A673 (cell line): ENCODE results near the gene GABRG3. TPM values are rescaled to one million over a fixed set of nuclear protein-coding genes. Genes with fewer than 3 reads are reported as not detected.

ENCODE experiments used
- BruUV-seq: library from RNA; stranded (reverse); fragments of 400-500 nt; replicated peaks from 2 replicates; lab custom pipeline; 2021; lab: Mats Ljungman, UMichigan
- CTCF ChIA-PET: fragments of 300-600 bp; sonication (Branson Sonifier 250); formaldehyde crosslinking; loops from one replicate; lab custom pipeline; 2022; ENCODE audit warnings: antibody characterized with exemption; lab: Charles Lee
- POLR2A ChIA-PET: fragments of 300-600 bp; sonication (Branson Sonifier 250); formaldehyde crosslinking; loops from one replicate; lab custom pipeline; 2022; ENCODE audit warnings: antibody characterized with exemption; ENCODE audit not compliant: low non-redundant PET; lab: Charles Lee
- DNase-seq: peaks from one replicate; pipeline ENCODE4 v3.0.0-alpha.2; 2015; ENCODE audit warnings: low spot score
- H3K27ac ChIP-seq: fragments of 200-600 bp; sonication (generic); 2 replicates; pipeline ENCODE4 v1.5.1; 2016; ENCODE audit warnings: mixed run types, low read depth, mild to moderate bottlenecking, mixed read lengths, antibody characterized with exemption, low read length; ENCODE audit not compliant: poor library complexity, severe bottlenecking
- H3K27me3 ChIP-seq: fragments of 200-600 bp; sonication (generic); replicated peaks from 2 replicates; pipeline ENCODE4 v1.6.1; 2017; ENCODE audit warnings: mixed run types, low read depth, mild to moderate bottlenecking, mixed read lengths, antibody characterized with exemption, low read length; ENCODE audit not compliant: insufficient read depth, poor library complexity
- H3K36me3 ChIP-seq: fragments of 200-600 bp; sonication (generic); 2 replicates; pipeline ENCODE4 v1.6.1; 2016; ENCODE audit warnings: mixed run types, mild to moderate bottlenecking, mixed read lengths, antibody characterized with exemption, low read length; ENCODE audit not compliant: insufficient read depth, poor library complexity, severe bottlenecking
- H3K4me1 ChIP-seq: fragments of 200-600 bp; sonication (generic); 2 replicates; pipeline ENCODE4 v1.6.1; 2017; ENCODE audit warnings: mixed run types, mild to moderate bottlenecking, mixed read lengths, antibody characterized with exemption, low read length; ENCODE audit not compliant: insufficient read depth, poor library complexity, severe bottlenecking
- H3K4me3 ChIP-seq: fragments of 200-600 bp; sonication (generic); 2 replicates; pipeline ENCODE4 v1.5.1; 2016; ENCODE audit warnings: low read depth, mixed run types, mild to moderate bottlenecking, mixed read lengths, low read length; ENCODE audit not compliant: poor library complexity, severe bottlenecking
- H3K9me3 ChIP-seq: fragments of 200-600 bp; sonication (generic); 2 replicates; pipeline ENCODE4 v1.6.1; 2016; ENCODE audit warnings: mixed run types, low read depth, mild to moderate bottlenecking, mixed read lengths, antibody characterized with exemption, low read length; ENCODE audit not compliant: poor library complexity, severe bottlenecking
- EZH2 ChIP-seq: fragments of 200-600 bp; sonication (generic); IDR thresholded peaks from 2 replicates; pipeline ENCODE4 v1.6.1; 2017; ENCODE audit warnings: borderline replicate concordance, low read depth, mild to moderate bottlenecking, mixed read lengths, antibody characterized with exemption, low read length; ENCODE audit not compliant: poor library complexity, severe bottlenecking
- intact Hi-C: fragments of 100-400 bp; cut with micrococcal nuclease; formaldehyde crosslinking; loops from one replicate; pipeline ENCODE4 v1.10.0; 2022; ENCODE audit not compliant: unreplicated experiment
- total RNA-seq: library from RNA; stranded (reverse); gene quantifications from 2 replicates; pipeline ENCODE4 v1.2.3, GENCODE V29; 2021
- TF ChIP-seq, protein P1 (sequence below): fragments of 300-800, 200-600 bp; sonication (generic); conservative IDR thresholded peaks from 2 replicates; pipeline ENCODE4 v1.5.1; 2017; ENCODE audit warnings: low read depth, mild to moderate bottlenecking, antibody characterized with exemption, low read length, moderate library complexity, mixed read lengths

GABRG3 gene
- total RNA-seq, 1 experiment from 2014 or later: not detected

DNA sequence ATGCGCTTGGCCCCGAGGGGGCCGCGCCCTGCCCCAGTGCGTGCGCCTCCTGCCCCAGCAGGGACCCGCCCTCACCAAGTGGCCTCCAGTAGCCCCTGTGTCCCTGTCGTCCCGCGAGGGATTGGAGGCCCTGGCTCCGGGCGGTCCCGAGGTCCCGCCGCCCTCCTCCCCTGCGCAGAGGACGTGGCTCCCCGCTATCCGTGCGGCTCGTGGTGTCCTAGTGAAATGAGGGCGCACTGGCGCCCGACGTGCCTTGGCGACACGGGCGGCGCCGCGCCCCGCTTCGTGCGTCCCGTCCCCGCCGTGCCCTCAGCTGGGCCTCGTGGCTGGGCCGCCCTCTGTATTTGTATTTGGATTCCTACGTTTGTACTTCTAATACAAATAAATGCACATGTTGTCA is 570.6 kb downstream of the GABRG3 start:
- ChIA-PET POLR2A (no interaction called here), CTCF (no interaction called here)
- Histone ChIP-seq H3K36me3 (no peaks in the 10 kb centered on the region), H3K9me3 (peaks cover 33% of the 10 kb centered on the region), H3K27me3 (no peaks in the 10 kb centered on the region), H3K4me1 (no peaks in the 10 kb centered on the region), H3K4me3 (no peak overlapping the region), H3K27ac (no peak overlapping the region)
- TF ChIP-seq EZH2: no peak
- TF ChIP-seq, protein P1, sequence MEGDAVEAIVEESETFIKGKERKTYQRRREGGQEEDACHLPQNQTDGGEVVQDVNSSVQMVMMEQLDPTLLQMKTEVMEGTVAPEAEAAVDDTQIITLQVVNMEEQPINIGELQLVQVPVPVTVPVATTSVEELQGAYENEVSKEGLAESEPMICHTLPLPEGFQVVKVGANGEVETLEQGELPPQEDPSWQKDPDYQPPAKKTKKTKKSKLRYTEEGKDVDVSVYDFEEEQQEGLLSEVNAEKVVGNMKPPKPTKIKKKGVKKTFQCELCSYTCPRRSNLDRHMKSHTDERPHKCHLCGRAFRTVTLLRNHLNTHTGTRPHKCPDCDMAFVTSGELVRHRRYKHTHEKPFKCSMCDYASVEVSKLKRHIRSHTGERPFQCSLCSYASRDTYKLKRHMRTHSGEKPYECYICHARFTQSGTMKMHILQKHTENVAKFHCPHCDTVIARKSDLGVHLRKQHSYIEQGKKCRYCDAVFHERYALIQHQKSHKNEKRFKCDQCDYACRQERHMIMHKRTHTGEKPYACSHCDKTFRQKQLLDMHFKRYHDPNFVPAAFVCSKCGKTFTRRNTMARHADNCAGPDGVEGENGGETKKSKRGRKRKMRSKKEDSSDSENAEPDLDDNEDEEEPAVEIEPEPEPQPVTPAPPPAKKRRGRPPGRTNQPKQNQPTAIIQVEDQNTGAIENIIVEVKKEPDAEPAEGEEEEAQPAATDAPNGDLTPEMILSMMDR: no peak
- BruUV-seq: no TSS peak
- DNase-seq: no peak
- intact Hi-C loops: no loop called here

DNA sequence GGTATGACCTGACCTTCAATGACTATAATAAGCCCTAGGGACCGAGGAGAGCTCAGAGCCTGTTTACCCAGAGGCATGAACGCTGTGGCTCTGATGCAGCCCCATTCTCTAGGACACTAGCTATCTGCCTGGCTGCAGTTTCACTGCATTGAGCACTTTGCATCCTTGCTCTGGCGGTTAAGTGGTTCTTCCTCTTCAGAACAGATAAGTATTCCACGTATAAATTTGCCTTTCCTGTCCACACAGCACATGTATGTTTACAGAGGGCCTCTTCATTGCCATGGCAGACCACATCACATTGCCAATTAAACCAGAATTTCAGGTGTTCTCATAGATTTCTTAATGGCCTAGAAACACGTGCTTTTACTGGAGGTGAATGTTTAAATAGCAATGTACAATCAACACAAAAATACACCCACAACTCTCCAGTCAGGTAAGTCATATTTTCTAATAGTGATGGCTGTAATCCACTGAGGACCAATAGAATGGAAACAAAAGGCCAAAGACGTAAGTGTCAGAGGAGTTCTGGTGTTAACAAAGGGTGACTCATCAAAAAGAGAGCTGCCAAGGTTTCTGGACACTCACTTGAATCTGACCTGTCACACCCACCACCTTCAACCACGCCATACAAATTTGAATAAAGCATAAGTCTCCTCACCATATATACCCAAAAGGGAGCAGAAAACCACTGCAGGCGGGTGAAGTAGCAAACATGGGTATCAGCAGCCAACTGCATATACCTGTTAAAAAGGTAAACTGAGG is 574.7 kb downstream of the GABRG3 start:
- H3K4me3 ChIP-seq: no peak overlapping the region
- ChIA-PET CTCF (no interaction called here), POLR2A (no interaction called here)
- H3K27ac ChIP-seq: no peak overlapping the region
- TF ChIP-seq, protein P1: no peak
- no peak for TF ChIP-seq EZH2
- intact Hi-C loops: no loop called here
- no peaks in the 10 kb centered on the region for H3K27me3 ChIP-seq
- BruUV-seq: no TSS peak
- H3K4me1 ChIP-seq: no peaks in the 10 kb centered on the region
- H3K36me3 ChIP-seq: no peaks in the 10 kb centered on the region
- no peak for DNase-seq
- peaks cover 39% of the 10 kb centered on the region for H3K9me3 ChIP-seq

DNA sequence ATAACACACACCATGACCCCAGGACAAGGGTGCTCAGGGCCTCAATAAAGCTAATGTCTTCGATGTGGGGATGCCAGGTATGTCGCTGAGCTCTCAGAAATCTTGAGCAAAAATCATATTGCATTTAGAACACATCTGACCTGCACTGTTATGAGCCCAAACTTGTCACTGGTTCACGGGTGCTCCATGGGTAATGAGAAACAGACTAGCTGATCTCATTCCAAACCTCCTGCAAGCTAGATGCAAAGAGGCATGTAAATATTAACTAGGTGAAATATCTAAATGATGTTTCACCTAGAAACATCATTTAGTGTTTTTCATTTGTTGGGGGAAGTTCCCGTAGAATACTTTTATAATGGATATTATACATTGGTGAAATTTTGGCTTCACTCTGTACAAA is 578.8 kb downstream of the GABRG3 start:
- Histone ChIP-seq H3K27me3 (no peaks in the 10 kb centered on the region), H3K4me1 (no peaks in the 10 kb centered on the region), H3K9me3 (peaks cover 36% of the 10 kb centered on the region), H3K36me3 (no peaks in the 10 kb centered on the region), H3K4me3 (no peak overlapping the region), H3K27ac (no peak overlapping the region)
- ChIA-PET POLR2A (no interaction called here), CTCF (no interaction called here)
- TF ChIP-seq, protein P1: no peak
- TF ChIP-seq EZH2: no peak
- intact Hi-C loops: no loop called here
- no peak for DNase-seq
- no TSS peak for BruUV-seq
